Gastrocnemius medialis (tissue), 4 donors: ENCODE results near the gene CHST5.

Experiments
- CTCF ChIP-seq, 5 experiments: fragments of 450-650 bp in 3 of 5; fragments of 200-600 bp in 2 of 5; sonication (generic) in 2 of 5; IDR thresholded peaks in 4 of 5; conservative IDR thresholded peaks in 1 of 5; 1 replicate in 4 of 5; 2 replicates in 1 of 5; pipeline ENCODE4 v1.5.1; 2016 to 2019; ENCODE audit warnings: antibody characterized with exemption in 5 of 5, mild to moderate bottlenecking in 3 of 5, moderate library complexity in 3 of 5
- POLR2A ChIP-seq, 2 donors: fragments of 450-650 bp; IDR thresholded peaks; one replicate each; pipeline ENCODE4 v1.6.1; 2017; ENCODE audit warnings: antibody characterized with exemption in 2 of 2, mild to moderate bottlenecking in 2 of 2, moderate library complexity in 2 of 2

- TF ChIP-seq POLR2A (IDR thresholded peaks at IDR 0.05): no peak
- no peak for TF ChIP-seq CTCF (IDR thresholded peaks at IDR 0.05 in 4 of 5, conservative IDR thresholded peaks at IDR 0.05 in 1 of 5)
Measured at GRCh38 chr16:75506574-75506973, 29.3 kb downstream of the CHST5 start.
